ENCODE measurements around the gene ANKRD44. TPM values are rescaled to one million over a fixed set of nuclear protein-coding genes. Genes with fewer than 3 reads are reported as not detected.
A peak's percentile ranks its signal among the peaks of the same experiment; 100 is the strongest.

ANKRD44 gene
- total RNA-seq, 1 experiment from 2014 or later: 7.1 TPM

DNA sequence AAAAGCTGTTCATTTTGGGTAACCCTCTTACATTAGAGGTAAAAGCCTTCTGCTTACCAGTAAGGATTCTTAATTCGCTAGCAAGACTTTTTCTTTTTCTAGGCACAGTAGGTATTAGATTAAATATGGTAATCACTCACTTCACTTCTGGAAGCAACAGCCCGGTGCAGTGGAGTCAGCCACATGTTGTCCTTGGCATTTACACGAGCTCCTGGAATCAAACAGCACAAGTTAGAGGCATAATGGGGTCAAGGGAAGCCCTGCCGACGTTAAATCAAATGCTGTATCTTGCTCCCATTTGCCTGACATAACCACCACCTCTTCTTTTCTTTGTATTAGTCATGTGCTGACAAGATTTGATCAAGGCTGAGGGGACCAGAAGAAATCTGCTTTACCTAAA lies 174.1 kb downstream of the ANKRD44 start:
- Mint-ChIP-seq H3K9me3 (ENCODE audit: low read depth, unreplicated experiment) (no peaks in the 10 kb centered on the region), H3K36me3 (ENCODE audit: insufficient read depth, unreplicated experiment) (no peaks in the 10 kb centered on the region), H3K4me1 (ENCODE audit: low read depth, unreplicated experiment) (peaks cover 25% of the 10 kb centered on the region), H3K27me3 (ENCODE audit: unreplicated experiment) (no peaks in the 10 kb centered on the region), H3K27ac (ENCODE audit: unreplicated experiment) (peak overlapping the region; percentile 62), H3K4me3 (ENCODE audit: low read depth, unreplicated experiment) (no peak overlapping the region)
- CTCF ChIA-PET: interaction anchor here (1.3 to 1.9 kb wide), 4 partner anchors 9 to 175 kb away, joined by 3 to 4 read pairs (median 4); no protein-coding TSS in a partner anchor
- intact Hi-C loops (cut with micrococcal nuclease; ENCODE audit: unreplicated experiment): loop anchor here (2.0 kb wide), 1 partner anchor 22 kb away; no protein-coding TSS in a partner anchor
- TF ChIP-seq, protein P1, sequence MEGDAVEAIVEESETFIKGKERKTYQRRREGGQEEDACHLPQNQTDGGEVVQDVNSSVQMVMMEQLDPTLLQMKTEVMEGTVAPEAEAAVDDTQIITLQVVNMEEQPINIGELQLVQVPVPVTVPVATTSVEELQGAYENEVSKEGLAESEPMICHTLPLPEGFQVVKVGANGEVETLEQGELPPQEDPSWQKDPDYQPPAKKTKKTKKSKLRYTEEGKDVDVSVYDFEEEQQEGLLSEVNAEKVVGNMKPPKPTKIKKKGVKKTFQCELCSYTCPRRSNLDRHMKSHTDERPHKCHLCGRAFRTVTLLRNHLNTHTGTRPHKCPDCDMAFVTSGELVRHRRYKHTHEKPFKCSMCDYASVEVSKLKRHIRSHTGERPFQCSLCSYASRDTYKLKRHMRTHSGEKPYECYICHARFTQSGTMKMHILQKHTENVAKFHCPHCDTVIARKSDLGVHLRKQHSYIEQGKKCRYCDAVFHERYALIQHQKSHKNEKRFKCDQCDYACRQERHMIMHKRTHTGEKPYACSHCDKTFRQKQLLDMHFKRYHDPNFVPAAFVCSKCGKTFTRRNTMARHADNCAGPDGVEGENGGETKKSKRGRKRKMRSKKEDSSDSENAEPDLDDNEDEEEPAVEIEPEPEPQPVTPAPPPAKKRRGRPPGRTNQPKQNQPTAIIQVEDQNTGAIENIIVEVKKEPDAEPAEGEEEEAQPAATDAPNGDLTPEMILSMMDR (IDR thresholded peaks at IDR 0.05; ENCODE audit: unreplicated experiment): no peak
- no peak for DNase-seq
- no TSS peak for BruUV-seq (replicated peaks)

DNA sequence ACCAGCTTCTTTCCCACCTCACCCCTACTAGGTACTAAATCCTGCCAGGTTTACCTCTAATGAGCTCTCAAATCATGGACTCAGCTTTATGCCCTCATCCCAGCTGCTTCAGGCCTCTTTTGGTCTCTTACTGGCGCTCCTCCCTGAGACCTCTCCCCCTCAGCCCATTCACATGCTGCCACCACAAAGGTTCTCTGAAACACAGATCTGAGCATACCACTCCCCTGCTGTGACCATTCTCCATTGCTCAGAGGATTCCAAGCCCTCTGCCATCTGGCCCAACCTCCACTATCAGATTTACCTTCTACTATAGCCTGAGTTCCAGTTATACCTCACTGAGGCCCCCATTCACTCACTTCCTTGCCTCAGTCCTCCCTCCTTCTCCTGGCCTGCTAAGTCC lies 174.8 kb downstream of the ANKRD44 start:
- Mint-ChIP-seq H3K36me3 (ENCODE audit: insufficient read depth, unreplicated experiment) (no peaks in the 10 kb centered on the region), H3K27me3 (ENCODE audit: unreplicated experiment) (no peaks in the 10 kb centered on the region), H3K27ac (ENCODE audit: unreplicated experiment) (peak overlapping the region; percentile 3), H3K4me3 (ENCODE audit: low read depth, unreplicated experiment) (no peak overlapping the region), H3K9me3 (ENCODE audit: low read depth, unreplicated experiment) (no peaks in the 10 kb centered on the region), H3K4me1 (ENCODE audit: low read depth, unreplicated experiment) (peaks cover 25% of the 10 kb centered on the region)
- CTCF ChIA-PET: interaction anchor here (1.9 kb wide), 1 partner anchor 9 kb away, joined by 4 read pairs; no protein-coding TSS in a partner anchor
- BruUV-seq (replicated peaks): no TSS peak
- TF ChIP-seq, protein P1 (IDR thresholded peaks at IDR 0.05; ENCODE audit: unreplicated experiment): no peak
- intact Hi-C loops (cut with micrococcal nuclease; ENCODE audit: unreplicated experiment): loop anchor here (2.0 kb wide), 1 partner anchor 23 kb away; no protein-coding TSS in a partner anchor
- no peak for DNase-seq

DNA sequence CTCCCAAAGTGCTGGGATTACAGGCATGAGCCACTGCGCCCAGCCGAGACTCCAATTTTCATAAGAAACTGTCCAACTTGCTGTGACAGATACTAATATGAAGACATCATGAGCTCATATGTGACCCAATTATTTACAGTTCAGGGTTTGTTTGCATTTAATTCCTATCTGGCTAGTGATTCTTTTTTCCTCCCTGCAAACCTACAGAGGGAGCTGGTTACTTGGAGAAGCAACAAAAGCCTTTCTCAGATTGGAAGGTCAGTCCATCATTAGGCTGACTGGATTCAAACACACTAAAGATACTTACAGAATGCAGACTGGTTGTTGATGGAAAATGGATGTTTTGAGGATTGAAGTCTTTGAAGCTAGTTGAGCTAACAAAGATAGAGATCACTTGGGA lies 176.4 kb downstream of the ANKRD44 start:
- no peaks in the 10 kb centered on the region for H3K36me3 Mint-ChIP-seq (ENCODE audit: insufficient read depth, unreplicated experiment)
- H3K27me3 Mint-ChIP-seq (ENCODE audit: unreplicated experiment): no peaks in the 10 kb centered on the region
- no TSS peak for BruUV-seq (replicated peaks)
- CTCF ChIA-PET: interaction anchor here (0.6 kb wide), 1 partner anchor 15 kb away, joined by 3 read pairs; no protein-coding TSS in a partner anchor
- DNase-seq: no peak
- peaks cover 25% of the 10 kb centered on the region for H3K4me1 Mint-ChIP-seq (ENCODE audit: low read depth, unreplicated experiment)
- no peak overlapping the region for H3K4me3 Mint-ChIP-seq (ENCODE audit: low read depth, unreplicated experiment)
- TF ChIP-seq, protein P1 (IDR thresholded peaks at IDR 0.05; ENCODE audit: unreplicated experiment): no peak
- H3K27ac Mint-ChIP-seq (ENCODE audit: unreplicated experiment): no peak overlapping the region
- no peaks in the 10 kb centered on the region for H3K9me3 Mint-ChIP-seq (ENCODE audit: low read depth, unreplicated experiment)
- intact Hi-C loops (cut with micrococcal nuclease; ENCODE audit: unreplicated experiment): no loop called here

DNA sequence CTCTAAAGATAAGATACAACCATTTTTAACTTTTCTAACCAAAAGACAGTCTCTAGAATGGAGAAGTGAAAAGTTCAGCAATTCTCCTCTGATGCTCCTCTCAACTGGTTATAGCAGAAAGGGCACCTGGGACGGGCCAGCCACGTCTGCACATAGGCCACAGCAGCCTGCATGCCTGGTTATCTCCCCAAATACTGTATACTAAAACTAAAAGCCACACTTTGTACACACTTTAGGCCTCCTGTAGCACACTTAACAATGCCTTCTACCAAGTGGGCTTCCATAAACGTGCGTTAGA lies 179.1 kb downstream of the ANKRD44 start:
- no peak for DNase-seq
- Mint-ChIP-seq H3K9me3 (ENCODE audit: low read depth, unreplicated experiment) (no peaks in the 10 kb centered on the region), H3K4me3 (ENCODE audit: low read depth, unreplicated experiment) (no peak overlapping the region), H3K36me3 (ENCODE audit: insufficient read depth, unreplicated experiment) (no peaks in the 10 kb centered on the region), H3K27ac (ENCODE audit: unreplicated experiment) (no peak overlapping the region), H3K27me3 (ENCODE audit: unreplicated experiment) (no peaks in the 10 kb centered on the region), H3K4me1 (ENCODE audit: low read depth, unreplicated experiment) (no peaks in the 10 kb centered on the region)
- TF ChIP-seq, protein P1 (IDR thresholded peaks at IDR 0.05; ENCODE audit: unreplicated experiment): no peak
- intact Hi-C loops (cut with micrococcal nuclease; ENCODE audit: unreplicated experiment): no loop called here
- CTCF ChIA-PET: no interaction called here
- no TSS peak for BruUV-seq (replicated peaks)

Measured in Calu3 (cell line).